K562 (cell line): Measurements from ENCODE around the gene PRDM16. TPM values are rescaled to one million over a fixed set of nuclear protein-coding genes. Genes with fewer than 3 reads are reported as not detected.

Experiments used
- ATAC-seq: fragments of 200-7000 bp; cut with Tn5 transposase; 3 replicates; pipeline ENCODE4 v1.9.1; 2020; ENCODE audit warnings: moderate library complexity
- BruUV-seq: library from RNA; stranded (reverse); fragments of 400-500 nt; replicated peaks from 2 replicates; lab custom pipeline; 2021; lab: Mats Ljungman, UMichigan
- CTCF ChIA-PET: fragments of 300-600 bp; formaldehyde crosslinking; extraction: SDS; loops from one replicate; lab custom pipeline; 2021; ENCODE audit warnings: low intra/inter-chr PET ratio; lab: Yijun Ruan, JAX
- POLR2A ChIA-PET: fragments of 300-600, 350-650 bp; sonication (Branson Sonifier 250); formaldehyde crosslinking; extraction: SDS; loops from one replicate; lab custom pipeline; 2021; ENCODE audit warnings: antibody characterized with exemption, inconsistent platforms; lab: Yijun Ruan, JAX
- DNase-seq, 4 experiments: peaks; one replicate each; pipeline versions ENCODE4 v3.0.0 to v3.0.0-alpha.2; 2011 to 2018; ENCODE audit warnings: low spot score in 3 of 4, mixed read lengths in 3 of 4; ENCODE audit errors: extremely low read depth in 1 of 4
- FAIRE-seq: peaks from 2 replicates; lab custom pipeline; 2011; peaks lifted over from hg19 to GRCh38; lab: Jason Lieb, UNC
- H2AFZ ChIP-seq: 2 replicates; pipeline ENCODE4 v1.6.0; 2011; ENCODE audit warnings: low read depth, low read length, control low read depth, inconsistent platforms
- H3K27ac ChIP-seq: fragments of 200-600 bp; 3 replicates; pipeline ENCODE4 v1.8.0; 2011; ENCODE audit warnings: low read depth, mild to moderate bottlenecking, control low read depth, inconsistent platforms, low read length, moderate library complexity, mixed read lengths; ENCODE audit errors: extremely low read depth
- H3K27me3 ChIP-seq, 2 experiments: fragments of 300-600 bp in 1 of 2; 2 replicates in 1 of 2; 3 replicates in 1 of 2; pipeline versions ENCODE4 v1.6.0 to v1.8.0; 2011; ENCODE audit warnings: inconsistent platforms in 2 of 2, low read length in 2 of 2, mild to moderate bottlenecking in 1 of 2, mixed read lengths in 1 of 2, moderate library complexity in 1 of 2; ENCODE audit not compliant: control insufficient read depth in 2 of 2, insufficient read depth in 2 of 2
- H3K36me3 ChIP-seq: fragments of 300-600 bp; 3 replicates; pipeline ENCODE4 v1.8.0; 2011; ENCODE audit warnings: mild to moderate bottlenecking, low read length, inconsistent platforms; ENCODE audit not compliant: control insufficient read depth, insufficient read depth
- H3K4me1 ChIP-seq, 2 experiments: fragments of 200-600 bp in 1 of 2; replicated peaks in 1 of 2; 2 replicates in 1 of 2; 3 replicates in 1 of 2; pipeline versions ENCODE4 v1.5.1 to v1.8.0; 2011; ENCODE audit warnings: inconsistent platforms in 2 of 2, low read length in 2 of 2, mild to moderate bottlenecking in 1 of 2, mixed read lengths in 1 of 2, moderate library complexity in 1 of 2; ENCODE audit not compliant: control insufficient read depth in 2 of 2, insufficient read depth in 2 of 2
- H3K4me2 ChIP-seq: 2 replicates; pipeline ENCODE4 v1.6.1; 2011; ENCODE audit warnings: low read length, control low read depth, inconsistent platforms, mixed read lengths; ENCODE audit not compliant: insufficient read depth
- H3K4me3 ChIP-seq: fragments of 200-600 bp; sonication (generic), shearing (Covaris generic); 2 replicates; pipeline ENCODE4 v1.5.1; 2016; ENCODE audit warnings: control low read depth, inconsistent platforms
- H3K79me2 ChIP-seq: fragments of 200-600 bp; 3 replicates; pipeline ENCODE4 v1.8.0; 2011; ENCODE audit warnings: low read length, inconsistent platforms; ENCODE audit not compliant: control insufficient read depth, insufficient read depth
- H3K9ac ChIP-seq, 2 experiments: 2 replicates each; pipeline versions ENCODE4 v1.6.0 to v1.6.1; 2011; ENCODE audit warnings: low read depth in 2 of 2, low read length in 2 of 2, control low read depth in 1 of 2, inconsistent platforms in 1 of 2, mild to moderate bottlenecking in 1 of 2, mixed read lengths in 1 of 2; ENCODE audit not compliant: insufficient read depth in 1 of 2
- H3K9me1 ChIP-seq: one replicate; pipeline ENCODE4 v1.6.0; 2011; ENCODE audit warnings: inconsistent platforms, mild to moderate bottlenecking, low read length, moderate library complexity; ENCODE audit not compliant: control insufficient read depth, insufficient read depth
- H3K9me3 ChIP-seq: replicated peaks from 2 replicates; pipeline ENCODE4 v1.5.1; 2011; ENCODE audit warnings: low read depth, low read length, inconsistent platforms; ENCODE audit not compliant: control insufficient read depth, insufficient read depth
- H4K20me1 ChIP-seq: replicated peaks from 2 replicates; pipeline ENCODE4 v1.6.1; 2011; ENCODE audit warnings: low read length, inconsistent platforms, mixed read lengths; ENCODE audit not compliant: control insufficient read depth, insufficient read depth
- ATF7 ChIP-seq: fragments of 450-650 bp; IDR thresholded peaks from 2 replicates; pipeline ENCODE4 v1.7.1; 2014; ENCODE audit warnings: mild to moderate bottlenecking, moderate library complexity
- E2F1 ChIP-seq: sonication (generic); formaldehyde crosslinking; IDR thresholded peaks from 2 replicates; pipeline ENCODE4 v1.8.1; 2023; ENCODE audit warnings: mild to moderate bottlenecking, missing genetic modification reagents, moderate library complexity
- JUNB ChIP-seq: fragments of 450-650 bp; formaldehyde crosslinking; conservative IDR thresholded peaks from 2 replicates; pipeline ENCODE4 v1.4.0; 2020; ENCODE audit warnings: mild to moderate bottlenecking
- LEF1 ChIP-seq: fragments of 450-650 bp; IDR thresholded peaks from 2 replicates; pipeline ENCODE4 v1.6.1; 2016; ENCODE audit warnings: mild to moderate bottlenecking
- MCM5 ChIP-seq: fragments of 450-650 bp; IDR thresholded peaks from 2 replicates; pipeline ENCODE4 v1.6.1; 2016; ENCODE audit warnings: low read depth
- NFXL1 ChIP-seq: fragments of 450-650 bp; formaldehyde crosslinking; IDR thresholded peaks from 2 replicates; pipeline ENCODE4 v1.4.0; 2021; ENCODE audit warnings: mild to moderate bottlenecking
- NONO ChIP-seq, 2 experiments: fragments of 200-400 bp in 1 of 2; fragments of 450-650 bp in 1 of 2; formaldehyde crosslinking in 1 of 2; IDR thresholded peaks; 2 replicates each; pipeline ENCODE4 v1.6.1; 2017; ENCODE audit warnings: low read depth in 2 of 2, mild to moderate bottlenecking in 2 of 2, moderate library complexity in 2 of 2, low read length in 1 of 2
- PHF20 ChIP-seq: fragments of 450-650 bp; IDR thresholded peaks from 2 replicates; pipeline ENCODE4 v1.6.1; 2018; ENCODE audit not compliant: partially characterized antibody
- PHTF2 ChIP-seq: fragments of 250-450 bp; sonication (Bioruptor Pico); IDR thresholded peaks from 2 replicates; pipeline ENCODE4 v1.5.0; 2021; ENCODE audit warnings: mild to moderate bottlenecking
- TOE1 ChIP-seq, 2 experiments: fragments of 450-650 bp in 1 of 2; sonication (generic) in 1 of 2; formaldehyde crosslinking in 1 of 2; IDR thresholded peaks; 2 replicates each; pipeline versions ENCODE4 v1.7.1 to v1.8.0; 2016 to 2022; ENCODE audit warnings: borderline replicate concordance in 2 of 2, mild to moderate bottlenecking in 2 of 2, antibody characterized with exemption in 1 of 2, inconsistent platforms in 1 of 2, low read depth in 1 of 2, missing genetic modification reagents in 1 of 2, moderate library complexity in 1 of 2
- WGBS: fragments of 100-300 bp; shearing (Covaris generic); methylation state at CpG from one replicate; pipeline ENCODE4 v1.1.6; 2016; ENCODE audit warnings: low coverage, mixed read lengths; ENCODE audit not compliant: insufficient coverage; ENCODE audit errors: missing lambda C conversion rate; 5-methylcytosine and 5-hydroxymethylcytosine counted together
- in situ Hi-C: fragments of 300-500 bp; cut with MboI; formaldehyde crosslinking; loops from 4 replicates; pipeline ENCODE4 v1.15.0; 2018; ENCODE audit warnings: inconsistent platforms, mixed read lengths
- intact Hi-C: fragments of 100-400 bp; cut with micrococcal nuclease; formaldehyde crosslinking; loops from 2 replicates; pipeline ENCODE4 v1.14.2; 2022
- polyA plus RNA-seq, 8 experiments: library from polyadenylated mRNA; depleted of rRNA in 4 of 8; stranded (reverse) in 5 of 8; unstranded in 3 of 8; fragments of >200 nt; fragmentation: Nextera tagmentation in 2 of 8; fragmentation: Illumina TruSeq in 1 of 8; extraction: Ambion mirVana in 2 of 8; extraction: Trizol in 1 of 8; gene quantifications; 2 replicates each; pipeline versions ENCODE4 v1.2.1 to v1.2.3, GENCODE V29; 2011 to 2014; ENCODE audit warnings: inconsistent platforms in 1 of 8, missing spikeins in 1 of 8
- total RNA-seq, 7 experiments: library from RNA; depleted of rRNA in 6 of 7; stranded (reverse); fragments of >200 nt in 6 of 7; fragmentation: Illumina TruSeq in 2 of 7; extraction: Trizol in 2 of 7; gene quantifications; 2 replicates each; pipeline versions ENCODE4 v1.2.1 to v1.2.3, GENCODE V29; 2011 to 2021; ENCODE audit warnings: low replicate concordance in 1 of 7
- TF ChIP-seq, protein P1 (sequence below), 2 experiments: fragments of 450-650 bp; formaldehyde crosslinking in 1 of 2; IDR thresholded peaks; 2 replicates each; pipeline versions ENCODE4 v1.4.0 to v1.6.1; 2014 to 2020; ENCODE audit warnings: mild to moderate bottlenecking in 2 of 2, borderline replicate concordance in 1 of 2, low read depth in 1 of 2
- TF ChIP-seq, protein P2 (sequence below): sonication (generic); formaldehyde crosslinking; IDR thresholded peaks from 2 replicates; pipeline ENCODE4 v1.8.0; 2022; ENCODE audit warnings: missing genetic modification reagents, mild to moderate bottlenecking, moderate library complexity, borderline replicate concordance

Gene PRDM16
- total and polyA plus RNA-seq, 9 of the 15 experiments (the other 6 are each of a cell fraction or from before 2014, with no cell fraction given), result 0.10 to 0.27 TPM; not detected in 7

DNA sequence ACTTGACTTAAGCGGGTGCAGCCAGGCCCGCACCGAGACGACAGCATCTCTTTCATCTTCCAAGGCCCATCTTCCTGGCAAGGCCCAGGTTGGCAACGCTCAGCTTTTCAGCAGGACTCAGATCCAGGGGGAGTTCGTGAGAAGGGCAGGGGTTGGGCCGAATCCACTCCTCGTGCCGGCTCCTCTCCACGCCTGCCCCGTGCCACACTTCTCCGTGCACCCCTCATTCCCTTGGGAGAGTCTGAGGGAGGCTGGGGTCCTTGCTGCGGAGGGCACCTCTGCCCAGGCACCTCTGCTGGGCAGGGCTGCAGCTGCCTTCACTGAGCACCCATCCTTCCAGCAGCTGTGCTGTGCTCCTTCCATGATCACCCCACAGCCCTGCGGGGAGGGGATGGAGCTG, 22.3 kb downstream of the PRDM16 start:
- H3K27ac ChIP-seq, result no peak overlapping the region
- no peak overlapping the region; a peak in 1 of 4 replicates for H3K9ac ChIP-seq
- ATAC-seq (no peak), FAIRE-seq (no peak), DNase-seq (no peak)
- no peak overlapping the region for H3K4me2 ChIP-seq
- peaks cover 28 to 73% of the 10 kb centered on the region in 2 experiments; a peak in 4 of 5 replicates for H3K27me3 ChIP-seq
- ChIA-PET POLR2A (interaction anchor here (0.6 kb wide), 1 partner anchor 18 kb away, joined by 3 read pairs; no protein-coding TSS in a partner anchor), CTCF (no interaction called here)
- H3K79me2 ChIP-seq, result no peaks in the 10 kb centered on the region
- BruUV-seq, result no TSS peak
- WGBS, result 2% methylated on average over 14 of the region's 14 CpGs
- no peak overlapping the region for H3K4me3 ChIP-seq
- no peaks in the 10 kb centered on the region for H3K9me1 ChIP-seq
- H2AFZ ChIP-seq, result no peak overlapping the region
- intact Hi-C loops (no loop called here), in situ Hi-C loops (no loop called here)
- H3K36me3 ChIP-seq, result no peaks in the 10 kb centered on the region
- peaks cover 26% of the 10 kb centered on the region; the same call in 1 of the 2 replicates for H4K20me1 ChIP-seq
- H3K9me3 ChIP-seq, result no peaks in the 10 kb centered on the region
- peaks cover 0 to 4% of the 10 kb centered on the region in 2 experiments; a peak in 2 of 5 replicates for H3K4me1 ChIP-seq
- TF ChIP-seq, protein P1, sequence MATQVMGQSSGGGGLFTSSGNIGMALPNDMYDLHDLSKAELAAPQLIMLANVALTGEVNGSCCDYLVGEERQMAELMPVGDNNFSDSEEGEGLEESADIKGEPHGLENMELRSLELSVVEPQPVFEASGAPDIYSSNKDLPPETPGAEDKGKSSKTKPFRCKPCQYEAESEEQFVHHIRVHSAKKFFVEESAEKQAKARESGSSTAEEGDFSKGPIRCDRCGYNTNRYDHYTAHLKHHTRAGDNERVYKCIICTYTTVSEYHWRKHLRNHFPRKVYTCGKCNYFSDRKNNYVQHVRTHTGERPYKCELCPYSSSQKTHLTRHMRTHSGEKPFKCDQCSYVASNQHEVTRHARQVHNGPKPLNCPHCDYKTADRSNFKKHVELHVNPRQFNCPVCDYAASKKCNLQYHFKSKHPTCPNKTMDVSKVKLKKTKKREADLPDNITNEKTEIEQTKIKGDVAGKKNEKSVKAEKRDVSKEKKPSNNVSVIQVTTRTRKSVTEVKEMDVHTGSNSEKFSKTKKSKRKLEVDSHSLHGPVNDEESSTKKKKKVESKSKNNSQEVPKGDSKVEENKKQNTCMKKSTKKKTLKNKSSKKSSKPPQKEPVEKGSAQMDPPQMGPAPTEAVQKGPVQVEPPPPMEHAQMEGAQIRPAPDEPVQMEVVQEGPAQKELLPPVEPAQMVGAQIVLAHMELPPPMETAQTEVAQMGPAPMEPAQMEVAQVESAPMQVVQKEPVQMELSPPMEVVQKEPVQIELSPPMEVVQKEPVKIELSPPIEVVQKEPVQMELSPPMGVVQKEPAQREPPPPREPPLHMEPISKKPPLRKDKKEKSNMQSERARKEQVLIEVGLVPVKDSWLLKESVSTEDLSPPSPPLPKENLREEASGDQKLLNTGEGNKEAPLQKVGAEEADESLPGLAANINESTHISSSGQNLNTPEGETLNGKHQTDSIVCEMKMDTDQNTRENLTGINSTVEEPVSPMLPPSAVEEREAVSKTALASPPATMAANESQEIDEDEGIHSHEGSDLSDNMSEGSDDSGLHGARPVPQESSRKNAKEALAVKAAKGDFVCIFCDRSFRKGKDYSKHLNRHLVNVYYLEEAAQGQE (IDR thresholded peaks at IDR 0.05; ENCODE audit: borderline replicate concordance), result no peak
- TF ChIP-seq, protein P1 (CRISPR knock-in tag; IDR thresholded peaks at IDR 0.05; ENCODE audit: low read depth), result no peak
- TF ChIP-seq ATF7 (no peak), PHTF2 (CRISPR knock-in tag) (no peak), PHF20 (no peak), MCM5 (no peak), LEF1 (no peak), NFXL1 (CRISPR knock-in tag) (no peak), NONO (IDR thresholded peaks at IDR 0.05; ENCODE audit: low read depth in 2 of 2, low read length in 1 of 2) (no peak), JUNB (CRISPR knock-in tag) (no peak), TOE1 (IDR thresholded peaks at IDR 0.05; ENCODE audit: borderline replicate concordance) (no peak), TOE1 (CRISPR knock-in tag; IDR thresholded peaks at IDR 0.05; ENCODE audit: borderline replicate concordance, low read depth) (no peak), E2F1 (CRISPR knock-in tag) (no peak)
- TF ChIP-seq, protein P2, sequence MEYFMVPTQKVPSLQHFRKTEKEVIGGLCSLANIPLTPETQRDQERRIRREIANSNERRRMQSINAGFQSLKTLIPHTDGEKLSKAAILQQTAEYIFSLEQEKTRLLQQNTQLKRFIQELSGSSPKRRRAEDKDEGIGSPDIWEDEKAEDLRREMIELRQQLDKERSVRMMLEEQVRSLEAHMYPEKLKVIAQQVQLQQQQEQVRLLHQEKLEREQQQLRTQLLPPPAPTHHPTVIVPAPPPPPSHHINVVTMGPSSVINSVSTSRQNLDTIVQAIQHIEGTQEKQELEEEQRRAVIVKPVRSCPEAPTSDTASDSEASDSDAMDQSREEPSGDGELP, result no peak
